NCI-H69 (cell line): ENCODE measurements around the gene AEBP1.
"Not testable (repeated sequence)": the region's sequence is repeated elsewhere in the genome, so short reads cannot be mapped to it uniquely, and the experiment has no call there.

Source experiments
- DNase-seq: peaks from one replicate; lab custom pipeline; 2025; lab: John Stamatoyannopoulos, UW

Gene AEBP1

GRCh38 chr7:44117801-44118429, 13.8 kb downstream of the AEBP1 start:
- DNase-seq: no peak

- no peak for DNase-seq
Observed at GRCh38 chr7:44119829-44120380, 15.8 kb downstream of the AEBP1 start.

GRCh38 chr7:44120395-44120794, 16.2 kb downstream of the AEBP1 start:
- no peak for DNase-seq

GRCh38 chr7:44121761-44122420, 17.7 kb downstream of the AEBP1 start:
- DNase-seq: no peak

GRCh38 chr7:44122529-44122928, 18.4 kb downstream of the AEBP1 start:
- no peak for DNase-seq

- DNase-seq: peak; percentile 99
Observed at GRCh38 chr7:44123190-44124003, 19.3 kb downstream of the AEBP1 start, which contains the start of gene POLD2. Gene POLD2 (minus strand): TSS chr7:44123548. CDS start chr7:44122053, 1,495 bp downstream.

GRCh38 chr7:44124822-44125202, 20.7 kb downstream of the AEBP1 start:
- DNase-seq: no peak

GRCh38 chr7:44126574-44126973, 22.4 kb downstream of the AEBP1 start:
- DNase-seq: not testable (repeated sequence)

- DNase-seq: no peak
Observed at GRCh38 chr7:44127161-44127560, 23.0 kb downstream of the AEBP1 start.

GRCh38 chr7:44128721-44129582, 24.8 kb downstream of the AEBP1 start:
- no peak for DNase-seq

GRCh38 chr7:44131173-44132029, 27.3 kb downstream of the AEBP1 start:
- DNase-seq: peak; percentile 71

GRCh38 chr7:44132039-44132438, 27.9 kb downstream of the AEBP1 start:
- no peak for DNase-seq

- DNase-seq: no peak
Observed at GRCh38 chr7:44133295-44133694, 29.1 kb downstream of the AEBP1 start.

- no peak for DNase-seq
Observed at GRCh38 chr7:44134943-44135628, 30.9 kb downstream of the AEBP1 start.

- no peak for DNase-seq
Observed at GRCh38 chr7:44136731-44137130, 32.6 kb downstream of the AEBP1 start.

GRCh38 chr7:44138698-44139097, 34.6 kb downstream of the AEBP1 start:
- DNase-seq: peak; percentile 65

GRCh38 chr7:44139311-44140010, 35.3 kb downstream of the AEBP1 start:
- DNase-seq: no peak

- no peak for DNase-seq
Observed at GRCh38 chr7:44140341-44140740, 36.2 kb downstream of the AEBP1 start.

GRCh38 chr7:44141221-44141850, 37.2 kb downstream of the AEBP1 start, which contains the start of gene MYL7:
Gene MYL7 (minus strand): TSS chr7:44141332. CDS start chr7:44141305, 27 bp downstream.
- DNase-seq: no peak
